Uterus (tissue), 2 donors: ENCODE results near the gene SELL.
A peak's percentile ranks its signal among the peaks of the same experiment; 100 is the strongest.

Experiments
- POLR2A ChIP-seq, 2 donors: fragments of 450-650 bp; IDR thresholded peaks; one replicate each; pipeline ENCODE4 v1.6.1; 2016; ENCODE audit warnings: antibody characterized with exemption in 2 of 2, mild to moderate bottlenecking in 1 of 2, moderate library complexity in 1 of 2
- TF ChIP-seq, protein P1 (sequence below), 4 experiments: fragments of 200-600 bp in 2 of 4; fragments of 450-650 bp in 2 of 4; sonication (generic) in 2 of 4; IDR thresholded peaks; one replicate each; pipeline ENCODE4 v1.5.1; 2016 to 2019; ENCODE audit warnings: antibody characterized with exemption in 4 of 4, mild to moderate bottlenecking in 2 of 4, moderate library complexity in 1 of 4

DNA sequence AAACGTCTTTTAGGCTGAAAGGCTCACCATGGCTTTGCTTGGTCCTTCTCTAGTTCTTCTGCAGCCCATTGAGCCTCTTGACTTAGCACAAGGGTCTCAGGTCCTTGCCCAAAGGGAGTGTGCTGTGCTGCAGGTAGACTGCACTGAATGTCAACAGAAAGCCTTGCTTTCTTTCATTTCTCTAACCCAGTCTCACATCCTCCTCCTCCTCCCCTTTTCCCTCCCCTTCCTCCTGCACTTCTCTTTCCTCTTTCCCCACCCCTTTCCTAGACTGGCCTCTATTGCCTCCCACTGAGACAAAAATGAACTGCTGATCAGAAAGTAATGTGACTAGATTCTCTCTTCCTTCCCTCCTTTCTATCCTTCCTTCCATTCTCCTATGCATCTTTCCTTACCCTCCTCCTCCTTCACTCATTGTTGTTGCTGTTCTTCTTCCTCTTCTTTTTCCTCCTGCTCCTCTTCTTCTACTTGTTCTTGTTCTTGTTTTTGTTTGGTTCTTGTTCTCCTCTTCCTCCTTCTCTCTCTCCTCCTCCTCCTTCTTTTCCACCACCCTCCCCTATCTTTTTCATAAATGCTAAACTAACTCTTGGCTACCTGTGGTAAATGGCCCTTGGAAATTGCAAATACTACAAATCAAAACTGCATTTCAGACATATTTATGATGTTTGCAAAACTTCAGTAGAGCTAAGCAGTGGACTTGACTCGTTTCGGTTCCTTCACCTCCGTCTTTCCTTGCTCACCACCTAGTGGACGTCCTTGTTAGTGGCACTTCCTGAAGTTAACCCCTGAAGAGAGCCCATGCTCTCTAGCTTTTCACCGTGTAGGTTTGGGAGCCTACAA, at the start of gene SELL:
- no peak for TF ChIP-seq POLR2A (IDR thresholded peaks at IDR 0.05)
- TF ChIP-seq, protein P1, sequence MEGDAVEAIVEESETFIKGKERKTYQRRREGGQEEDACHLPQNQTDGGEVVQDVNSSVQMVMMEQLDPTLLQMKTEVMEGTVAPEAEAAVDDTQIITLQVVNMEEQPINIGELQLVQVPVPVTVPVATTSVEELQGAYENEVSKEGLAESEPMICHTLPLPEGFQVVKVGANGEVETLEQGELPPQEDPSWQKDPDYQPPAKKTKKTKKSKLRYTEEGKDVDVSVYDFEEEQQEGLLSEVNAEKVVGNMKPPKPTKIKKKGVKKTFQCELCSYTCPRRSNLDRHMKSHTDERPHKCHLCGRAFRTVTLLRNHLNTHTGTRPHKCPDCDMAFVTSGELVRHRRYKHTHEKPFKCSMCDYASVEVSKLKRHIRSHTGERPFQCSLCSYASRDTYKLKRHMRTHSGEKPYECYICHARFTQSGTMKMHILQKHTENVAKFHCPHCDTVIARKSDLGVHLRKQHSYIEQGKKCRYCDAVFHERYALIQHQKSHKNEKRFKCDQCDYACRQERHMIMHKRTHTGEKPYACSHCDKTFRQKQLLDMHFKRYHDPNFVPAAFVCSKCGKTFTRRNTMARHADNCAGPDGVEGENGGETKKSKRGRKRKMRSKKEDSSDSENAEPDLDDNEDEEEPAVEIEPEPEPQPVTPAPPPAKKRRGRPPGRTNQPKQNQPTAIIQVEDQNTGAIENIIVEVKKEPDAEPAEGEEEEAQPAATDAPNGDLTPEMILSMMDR (IDR thresholded peaks at IDR 0.05), result peak; percentile 47 to 62 (median 60)
